Mesendoderm (in vitro differentiated cells): ENCODE results near the gene CCL7.

ENCODE experiments used
- DNase-seq: peaks from one replicate; pipeline ENCODE4 v3.0.0; 2013
- H2AK5ac ChIP-seq: 2 replicates; pipeline ENCODE4 v1.6.1; 2013; ENCODE audit warnings: low read length, inconsistent platforms
- H2BK120ac ChIP-seq: 2 replicates; pipeline ENCODE4 v1.6.1; 2013; ENCODE audit warnings: low read depth, mild to moderate bottlenecking, low read length, moderate library complexity, mixed read lengths
- H2BK15ac ChIP-seq: replicated peaks from 2 replicates; pipeline ENCODE4 v1.6.1; 2013; ENCODE audit warnings: low read depth, mild to moderate bottlenecking, moderate library complexity
- H2BK5ac ChIP-seq: 2 replicates; pipeline ENCODE4 v1.6.1; 2013; ENCODE audit warnings: low read length, inconsistent platforms
- H3K18ac ChIP-seq: 2 replicates; pipeline ENCODE4 v1.6.1; 2013; ENCODE audit warnings: mild to moderate bottlenecking, low read length, mixed read lengths
- H3K23ac ChIP-seq: one replicate; pipeline ENCODE4 v1.6.1; 2013; ENCODE audit warnings: low read length
- H3K27ac ChIP-seq: 2 replicates; pipeline ENCODE4 v1.5.1; 2013; ENCODE audit warnings: low read depth, mild to moderate bottlenecking, inconsistent platforms, low read length, moderate library complexity
- H3K27me3 ChIP-seq: 2 replicates; pipeline ENCODE4 v1.6.1; 2013; ENCODE audit warnings: low read length, control low read depth, mild to moderate bottlenecking, inconsistent platforms; ENCODE audit not compliant: insufficient read depth, poor library complexity
- H3K36me3 ChIP-seq: 2 replicates; pipeline ENCODE4 v1.6.1; 2013; ENCODE audit warnings: low read length, inconsistent platforms; ENCODE audit not compliant: control insufficient read depth, insufficient read depth
- H3K4ac ChIP-seq: one replicate; pipeline ENCODE4 v1.6.1; 2013; ENCODE audit warnings: low read depth, mild to moderate bottlenecking, low read length, moderate library complexity
- H3K4me1 ChIP-seq: 2 replicates; pipeline ENCODE4 v1.6.1; 2013; ENCODE audit warnings: low read depth, low read length, inconsistent platforms; ENCODE audit not compliant: control insufficient read depth
- H3K4me2 ChIP-seq: 2 replicates; pipeline ENCODE4 v1.6.1; 2013; ENCODE audit warnings: low read length
- H3K4me3 ChIP-seq: 2 replicates; pipeline ENCODE4 v1.5.1; 2013; ENCODE audit warnings: mild to moderate bottlenecking, low read length
- H3K56ac ChIP-seq: one replicate; pipeline ENCODE4 v1.6.1; 2013; ENCODE audit warnings: low read length
- H3K79me1 ChIP-seq: 2 replicates; pipeline ENCODE4 v1.6.1; 2013; ENCODE audit warnings: low read length, inconsistent platforms
- H3K79me2 ChIP-seq: 2 replicates; pipeline ENCODE4 v1.6.1; 2013; ENCODE audit warnings: mild to moderate bottlenecking, low read length; ENCODE audit not compliant: control insufficient read depth, insufficient read depth
- H3K9ac ChIP-seq: 2 replicates; pipeline ENCODE4 v1.6.1; 2013; ENCODE audit warnings: low read length, inconsistent platforms
- H4K5ac ChIP-seq: one replicate; pipeline ENCODE4 v1.6.1; 2013; ENCODE audit warnings: low read length
- H4K8ac ChIP-seq: one replicate; pipeline ENCODE4 v1.6.1; 2013; ENCODE audit warnings: low read depth, mild to moderate bottlenecking, control low read depth, low read length, moderate library complexity
- WGBS: extraction: QIAGEN DNeasy Blood & Tissue Kit; methylation state at CpG from one replicate; pipeline ENCODE4 v1.1.7; 2013; ENCODE audit warnings: low lambda C conversion rate, missing lambda C conversion rate; ENCODE audit not compliant: insufficient coverage; ENCODE audit errors: extremely low coverage; 5-methylcytosine and 5-hydroxymethylcytosine counted together

CCL7 gene

DNA sequence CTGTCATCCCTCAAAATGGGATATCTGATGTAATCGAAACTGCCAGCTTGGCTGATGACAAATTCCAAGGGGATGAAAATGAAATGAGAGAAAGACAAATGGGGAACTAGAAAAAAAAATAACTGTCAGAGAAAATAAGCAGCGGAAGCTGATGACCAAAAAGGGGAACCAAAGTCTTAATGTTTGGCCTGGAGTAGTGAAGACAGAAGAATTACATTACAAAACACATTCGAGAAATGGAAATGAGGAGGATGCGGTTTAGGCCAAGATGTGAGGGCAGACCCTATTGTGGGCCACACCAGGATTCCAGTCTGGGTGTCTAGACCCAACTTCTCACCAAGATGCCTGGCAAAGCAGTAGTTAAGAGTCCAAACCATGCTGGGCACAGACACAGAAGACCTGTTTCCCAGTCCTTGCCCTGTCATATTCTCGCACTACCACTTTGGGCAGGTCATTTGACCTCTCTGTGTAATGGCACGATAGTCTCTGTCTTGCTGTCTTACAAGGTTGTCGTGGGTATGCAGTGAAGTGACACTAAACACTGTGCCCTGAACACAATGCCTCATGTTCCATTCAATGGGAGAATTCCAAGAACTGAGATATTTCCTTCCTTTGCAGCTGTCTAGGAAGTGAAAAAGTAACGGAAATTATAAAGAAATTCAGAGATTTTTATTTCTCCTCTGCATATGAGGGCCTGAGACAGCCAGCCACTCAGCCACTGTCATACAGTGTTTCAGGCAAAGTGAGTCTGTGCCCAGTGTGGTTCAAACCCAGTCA is 27.2 kb upstream of the CCL7 start:
- no peak overlapping the region for H3K18ac ChIP-seq
- no peak overlapping the region for H3K4me3 ChIP-seq
- H3K27ac ChIP-seq = no peak overlapping the region
- peaks cover 5% of the 10 kb centered on the region for H3K4me1 ChIP-seq
- no peak overlapping the region for H3K23ac ChIP-seq
- H2BK120ac ChIP-seq = no peak overlapping the region
- no peak overlapping the region for H3K4ac ChIP-seq
- H3K27me3 ChIP-seq = no peaks in the 10 kb centered on the region
- H2BK15ac ChIP-seq = no peak overlapping the region
- no peak overlapping the region for H4K8ac ChIP-seq
- H3K9ac ChIP-seq = no peak overlapping the region
- H3K79me1 ChIP-seq = no peaks in the 10 kb centered on the region
- WGBS = no CpG with 5 or more reads among the region's 8 CpGs
- H3K56ac ChIP-seq = no peak overlapping the region
- no peaks in the 10 kb centered on the region for H3K36me3 ChIP-seq
- H3K4me2 ChIP-seq = no peak overlapping the region
- no peak overlapping the region for H4K5ac ChIP-seq
- DNase-seq = no peak
- no peak overlapping the region for H2BK5ac ChIP-seq
- H2AK5ac ChIP-seq = no peak overlapping the region
- H3K79me2 ChIP-seq = no peaks in the 10 kb centered on the region

DNA sequence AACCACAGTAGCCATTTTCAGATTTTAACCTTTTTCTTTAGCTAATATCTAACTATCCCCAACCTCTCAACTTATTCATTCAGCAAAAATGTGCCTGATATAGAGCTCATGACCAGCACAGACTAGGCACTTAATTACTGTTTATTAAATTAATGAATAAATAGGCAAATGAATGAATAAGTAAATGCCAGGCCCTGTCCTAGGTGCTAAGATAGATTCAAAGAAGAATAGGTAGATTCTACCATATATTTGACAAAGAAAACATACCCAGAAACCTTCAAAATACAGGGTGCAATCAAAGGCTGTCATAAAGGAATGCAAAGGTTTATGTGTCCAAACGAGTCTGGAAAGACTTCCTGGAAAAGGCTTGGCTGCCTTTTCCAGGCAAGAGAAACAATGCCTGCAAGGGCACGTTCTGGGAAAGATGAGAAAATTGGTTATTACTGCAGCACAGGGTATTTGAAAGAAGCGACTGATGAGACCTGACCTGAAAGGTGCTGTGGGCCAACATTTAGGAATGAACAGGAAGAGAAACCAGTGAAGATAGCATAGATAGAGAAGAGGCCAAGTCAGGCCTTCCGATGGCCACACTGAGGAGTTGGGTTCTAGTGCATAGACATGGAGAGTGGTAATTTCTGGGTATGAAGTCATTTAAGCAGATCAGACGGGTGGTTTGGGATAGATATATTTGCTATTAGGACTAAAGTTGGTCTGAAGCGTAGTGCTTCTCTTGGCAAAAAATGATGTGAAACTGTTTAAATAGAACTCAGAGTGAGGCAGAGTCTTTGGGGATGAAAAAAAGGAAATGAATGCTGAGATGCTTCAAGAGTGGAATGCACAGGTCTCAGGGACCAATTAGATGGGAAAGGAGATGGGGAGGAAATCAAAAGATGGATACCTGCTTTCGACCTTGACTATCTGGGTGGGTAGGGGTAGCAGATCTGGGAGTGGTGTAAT is 26.4 kb upstream of the CCL7 start:
- H4K5ac ChIP-seq = no peak overlapping the region
- no peak overlapping the region for H2AK5ac ChIP-seq
- H3K4me3 ChIP-seq = no peak overlapping the region
- H3K79me1 ChIP-seq = no peaks in the 10 kb centered on the region
- no peak overlapping the region for H2BK5ac ChIP-seq
- no peak for DNase-seq
- no peak overlapping the region for H3K9ac ChIP-seq
- H3K79me2 ChIP-seq = no peaks in the 10 kb centered on the region
- no peaks in the 10 kb centered on the region for H3K27me3 ChIP-seq
- no peak overlapping the region for H3K4ac ChIP-seq
- H4K8ac ChIP-seq = no peak overlapping the region
- no CpG with 5 or more reads among the region's 7 CpGs for WGBS
- H3K23ac ChIP-seq = no peak overlapping the region
- no peak overlapping the region for H3K18ac ChIP-seq
- no peak overlapping the region for H2BK120ac ChIP-seq
- no peak overlapping the region for H2BK15ac ChIP-seq
- H3K4me2 ChIP-seq = no peak overlapping the region
- no peaks in the 10 kb centered on the region for H3K36me3 ChIP-seq
- no peak overlapping the region for H3K56ac ChIP-seq
- H3K27ac ChIP-seq = no peak overlapping the region
- peaks cover 3% of the 10 kb centered on the region for H3K4me1 ChIP-seq

DNA sequence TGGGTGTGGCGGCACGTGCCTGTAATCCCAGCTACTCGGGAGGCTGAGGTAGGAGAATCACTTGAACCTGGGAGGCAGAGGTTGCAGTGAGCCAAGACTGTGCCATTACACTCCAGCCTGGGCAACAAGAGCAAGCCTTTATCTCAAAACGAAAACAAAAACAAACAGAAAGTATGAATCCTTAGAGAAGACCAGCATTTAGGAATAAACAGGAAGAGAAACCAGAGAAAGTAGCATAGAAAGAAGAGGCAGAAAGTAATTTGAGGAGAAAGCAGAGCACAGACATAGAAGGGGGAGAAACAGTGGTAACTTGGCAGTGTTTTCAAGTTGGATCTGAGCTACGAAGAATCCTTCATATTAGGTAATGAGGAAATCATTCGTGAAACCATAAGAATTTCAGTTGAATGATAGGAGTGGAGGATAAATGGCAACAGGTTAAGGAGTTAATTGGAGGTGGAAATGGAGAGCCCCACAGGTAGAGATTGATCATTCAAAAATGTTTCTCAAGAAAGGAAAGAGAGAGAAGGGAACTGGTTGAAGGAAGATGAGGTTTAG is 24.6 kb upstream of the CCL7 start:
- Histone ChIP-seq H3K23ac (no peak overlapping the region), H2BK120ac (no peak overlapping the region), H3K27me3 (no peaks in the 10 kb centered on the region), H4K5ac (no peak overlapping the region), H2AK5ac (no peak overlapping the region), H3K4me2 (no peak overlapping the region), H2BK15ac (no peak overlapping the region), H3K9ac (no peak overlapping the region), H3K36me3 (no peaks in the 10 kb centered on the region), H3K56ac (no peak overlapping the region), H3K4ac (no peak overlapping the region), H3K79me1 (no peaks in the 10 kb centered on the region), H3K4me1 (no peaks in the 10 kb centered on the region), H3K79me2 (no peaks in the 10 kb centered on the region), H4K8ac (no peak overlapping the region), H2BK5ac (no peak overlapping the region), H3K4me3 (no peak overlapping the region), H3K27ac (no peak overlapping the region), H3K18ac (no peak overlapping the region)
- DNase-seq = no peak
- WGBS = 100% methylated on average over 1 of the region's 6 CpGs

DNA sequence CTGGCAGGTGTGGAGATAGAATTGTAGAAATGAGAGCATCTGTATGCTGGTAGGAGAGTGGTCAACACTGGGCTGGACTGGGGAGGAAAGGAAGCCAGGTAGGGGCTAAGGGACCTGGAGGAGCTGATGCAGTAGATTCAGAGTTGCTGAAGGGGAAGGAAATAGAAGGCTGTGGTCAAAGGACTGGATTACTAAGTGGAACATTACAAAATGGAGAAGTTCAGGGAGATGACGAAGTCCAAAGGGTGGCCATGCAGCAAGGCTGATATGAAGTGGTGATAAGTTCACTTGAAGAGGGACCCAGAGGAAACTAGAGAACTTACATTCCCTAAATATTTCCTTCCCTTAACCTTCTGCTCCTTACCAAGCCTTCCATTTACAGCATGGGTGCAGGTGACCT is 23.6 kb upstream of the CCL7 start:
- Histone ChIP-seq H2BK120ac (no peak overlapping the region), H3K4me3 (no peak overlapping the region), H2BK5ac (no peak overlapping the region), H4K8ac (no peak overlapping the region), H3K4me1 (peaks cover 9% of the 10 kb centered on the region), H3K4ac (no peak overlapping the region), H3K9ac (no peak overlapping the region), H3K27ac (no peak overlapping the region), H4K5ac (no peak overlapping the region), H2AK5ac (no peak overlapping the region), H2BK15ac (no peak overlapping the region), H3K36me3 (no peaks in the 10 kb centered on the region), H3K79me1 (no peaks in the 10 kb centered on the region), H3K18ac (no peak overlapping the region), H3K23ac (no peak overlapping the region), H3K27me3 (no peaks in the 10 kb centered on the region), H3K79me2 (no peaks in the 10 kb centered on the region), H3K56ac (no peak overlapping the region), H3K4me2 (no peak overlapping the region)
- no peak for DNase-seq
- no CpG with 5 or more reads among the region's 1 CpG for WGBS

DNA sequence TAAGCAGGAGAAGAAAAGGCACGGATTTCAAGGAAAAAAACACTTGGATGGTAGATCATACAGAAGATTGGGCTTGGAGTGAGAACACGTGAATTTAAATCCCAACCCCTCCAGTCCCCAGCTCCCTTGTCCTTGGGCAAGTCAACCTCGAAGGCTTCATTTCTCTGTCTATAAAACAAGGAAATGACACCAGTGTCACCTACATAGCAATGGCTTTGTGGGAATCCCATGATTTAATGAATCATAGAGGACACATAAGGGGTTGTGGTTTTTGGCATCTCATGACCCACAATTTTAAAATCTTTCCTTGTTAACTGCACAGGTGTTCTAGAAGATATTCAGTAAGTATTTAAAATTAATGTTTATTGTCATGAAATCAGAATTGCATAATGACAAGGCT is 23.1 kb upstream of the CCL7 start:
- DNase-seq = no peak
- Histone ChIP-seq H3K4me1 (peaks cover 13% of the 10 kb centered on the region), H3K27me3 (no peaks in the 10 kb centered on the region), H3K4me3 (no peak overlapping the region), H3K79me1 (no peaks in the 10 kb centered on the region), H2BK15ac (no peak overlapping the region), H2AK5ac (no peak overlapping the region), H3K36me3 (no peaks in the 10 kb centered on the region), H4K5ac (no peak overlapping the region), H3K27ac (no peak overlapping the region), H2BK120ac (no peak overlapping the region), H3K4me2 (no peak overlapping the region), H3K9ac (no peak overlapping the region), H3K56ac (no peak overlapping the region), H3K23ac (no peak overlapping the region), H2BK5ac (no peak overlapping the region), H3K4ac (no peak overlapping the region), H3K18ac (no peak overlapping the region), H4K8ac (no peak overlapping the region), H3K79me2 (no peaks in the 10 kb centered on the region)
- WGBS = no CpG with 5 or more reads among the region's 3 CpGs
